K562 (cell line): ENCODE results near the gene PSAP. TPM values are rescaled to one million over a fixed set of nuclear protein-coding genes. Genes with fewer than 3 reads are reported as not detected.

Source experiments
- CBFA2T2 ChIP-seq: fragments of 450-650 bp; conservative IDR thresholded peaks from 2 replicates; pipeline ENCODE4 v1.6.1; 2017; ENCODE audit warnings: mild to moderate bottlenecking
- CREB1 ChIP-seq, 2 experiments: sonication (generic) in 1 of 2; formaldehyde crosslinking in 1 of 2; IDR thresholded peaks; 2 replicates each; pipeline versions ENCODE4 v1.6.1 to v1.8.0; 2012 to 2022; ENCODE audit warnings: inconsistent platforms in 1 of 2, mild to moderate bottlenecking in 1 of 2, missing genetic modification reagents in 1 of 2, moderate library complexity in 1 of 2
- FOXP4 ChIP-seq: sonication (generic); formaldehyde crosslinking; IDR thresholded peaks from 2 replicates; pipeline ENCODE4 v1.8.0; 2022; ENCODE audit warnings: mild to moderate bottlenecking, missing genetic modification reagents, borderline replicate concordance
- GATAD2A ChIP-seq: fragments of 450-650 bp; IDR thresholded peaks from 2 replicates; pipeline ENCODE4 v1.6.1; 2017
- MLLT1 ChIP-seq, 2 experiments: fragments of 450-650 bp; IDR thresholded peaks; 2 replicates each; pipeline ENCODE4 v1.6.1; 2016
- NCOR1 ChIP-seq: fragments of 450-650 bp; IDR thresholded peaks from 2 replicates; pipeline ENCODE4 v1.6.1; 2016; ENCODE audit warnings: mild to moderate bottlenecking, moderate library complexity
- PREB ChIP-seq: sonication (generic); formaldehyde crosslinking; IDR thresholded peaks from 2 replicates; pipeline ENCODE4 v1.8.1; 2023; ENCODE audit warnings: mild to moderate bottlenecking, missing genetic modification reagents
- RERE ChIP-seq: sonication (generic); formaldehyde crosslinking; IDR thresholded peaks from 2 replicates; pipeline ENCODE4 v1.8.0; 2023; ENCODE audit warnings: missing genetic modification reagents, mild to moderate bottlenecking, borderline replicate concordance
- SOX6 ChIP-seq: fragments of 450-650 bp; IDR thresholded peaks from 2 replicates; pipeline ENCODE4 v1.6.1; 2014; ENCODE audit warnings: mild to moderate bottlenecking
- STAT5A ChIP-seq: IDR thresholded peaks from 2 replicates; pipeline ENCODE4 v1.6.1; 2012; ENCODE audit warnings: low read length, inconsistent platforms, borderline replicate concordance
- THRA ChIP-seq: fragments of 450-650 bp; IDR thresholded peaks from 2 replicates; pipeline ENCODE4 v1.6.1; 2017; ENCODE audit warnings: mild to moderate bottlenecking, moderate library complexity
- ZNF217 ChIP-seq: sonication (generic); formaldehyde crosslinking; IDR thresholded peaks from 2 replicates; pipeline ENCODE4 v1.8.0; 2022; ENCODE audit warnings: mild to moderate bottlenecking, missing genetic modification reagents
- ZNF740 ChIP-seq, 3 experiments: fragments of 200-800 bp in 1 of 3; sonication (Bioruptor generic) in 1 of 3; sonication (generic) in 1 of 3; formaldehyde crosslinking in 1 of 3; IDR thresholded peaks; 2 replicates each; pipeline versions ENCODE4 v1.6.1 to v1.8.0; 2016 to 2022; ENCODE audit warnings: mild to moderate bottlenecking in 2 of 3, missing compliant biosample characterization in 2 of 3, missing genetic modification characterization in 2 of 3, missing genetic modification reagents in 1 of 3
- polyA plus RNA-seq, 8 experiments: library from polyadenylated mRNA; depleted of rRNA in 4 of 8; stranded (reverse) in 5 of 8; unstranded in 3 of 8; fragments of >200 nt; fragmentation: Nextera tagmentation in 2 of 8; fragmentation: Illumina TruSeq in 1 of 8; extraction: Ambion mirVana in 2 of 8; extraction: Trizol in 1 of 8; gene quantifications; 2 replicates each; pipeline versions ENCODE4 v1.2.1 to v1.2.3, GENCODE V29; 2011 to 2014; ENCODE audit warnings: inconsistent platforms in 1 of 8, missing spikeins in 1 of 8
- total RNA-seq, 7 experiments: library from RNA; depleted of rRNA in 6 of 7; stranded (reverse); fragments of >200 nt in 6 of 7; fragmentation: Illumina TruSeq in 2 of 7; extraction: Trizol in 2 of 7; gene quantifications; 2 replicates each; pipeline versions ENCODE4 v1.2.1 to v1.2.3, GENCODE V29; 2011 to 2021; ENCODE audit warnings: low replicate concordance in 1 of 7

PSAP gene
- total and polyA plus RNA-seq, 9 of the 15 experiments (the other 6 are each of a cell fraction or from before 2014, with no cell fraction given): 245 to 700 (median 429) TPM

- TF ChIP-seq CREB1 (IDR thresholded peaks at IDR 0.05) (0 out of 2 replicates have a peak, but pooled peaks have one; percentile 8), CREB1 (CRISPR knock-in tag; IDR thresholded peaks at IDR 0.05) (peak; percentile 29; the same call in 1 of the 2 replicates), GATAD2A (no peak), FOXP4 (CRISPR knock-in tag) (no peak), ZNF217 (CRISPR knock-in tag) (no peak), CBFA2T2 (no peak), MLLT1 (IDR thresholded peaks at IDR 0.05) (peak in 1 of 2 experiments; percentile 60; a peak in 2 of 4 replicates), SOX6 (0 out of 2 replicates have a peak, but pooled peaks have one; percentile 19), THRA (no peak), ZNF740 (CRISPR knock-in tag; IDR thresholded peaks at IDR 0.05) (no peak), ZNF740 (tag; IDR thresholded peaks at IDR 0.05) (no peak), PREB (CRISPR knock-in tag) (no peak), STAT5A (no peak), RERE (no peak), NCOR1 (no peak)
Measured at GRCh38 chr10:71837098-71837827, 13.8 kb downstream of the PSAP start (continued).
